Stimulated activated CD4-positive, alpha-beta T cell treated with anti-CD3 and anti-CD28 coated beads, Interleukin-4, amount 100 ng/mL, for 24 hours (primary cell): ENCODE data around the gene MISP3.
A peak's percentile ranks its signal among the peaks of the same experiment; 100 is the strongest.

ENCODE experiments used
- DNase-seq: peaks from one replicate; pipeline ENCODE4 v3.0.0-alpha.2; 2020

Gene MISP3

DNA sequence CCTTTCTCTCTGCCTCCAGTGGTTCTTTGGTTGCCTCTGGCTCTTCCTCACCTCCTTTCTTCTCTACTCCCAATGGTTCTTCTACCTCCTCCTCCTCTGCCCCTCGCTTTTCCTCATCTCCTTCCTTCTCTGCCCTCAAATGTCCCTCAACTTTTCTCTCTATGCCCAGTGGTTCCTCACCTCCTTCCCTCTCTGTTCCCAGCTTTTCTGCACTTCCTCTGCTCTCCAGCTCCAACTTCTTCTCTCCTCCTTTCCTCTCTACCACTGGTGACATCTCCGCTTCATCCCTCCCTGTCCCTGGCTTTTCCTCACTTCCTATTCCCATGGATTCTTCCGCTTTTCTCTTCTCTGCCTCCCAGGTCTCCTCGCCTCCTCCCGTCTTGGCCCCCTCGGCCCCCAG is 18.5 kb upstream of the MISP3 start:
- DNase-seq, result no peak

DNA sequence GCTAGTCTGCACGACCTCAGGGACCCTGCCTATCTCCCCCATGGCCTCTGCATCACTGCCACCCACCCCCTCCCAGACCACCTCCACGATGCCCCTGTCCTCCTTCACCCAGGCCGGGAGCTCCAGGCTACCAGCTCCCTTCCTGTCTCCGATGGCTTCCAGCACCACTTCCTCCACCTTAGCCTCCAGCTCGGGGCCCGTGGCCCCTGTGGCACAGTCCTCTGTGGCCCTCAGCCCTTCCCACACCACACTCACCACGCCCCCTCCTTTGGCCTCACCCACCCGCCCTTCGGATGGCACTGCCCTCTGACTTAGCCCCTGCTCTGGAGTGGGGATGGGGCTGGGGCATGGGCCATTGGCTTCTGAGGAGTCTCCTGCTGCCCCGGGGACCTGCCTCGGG is 17.9 kb upstream of the MISP3 start:
- DNase-seq, result no peak

DNA sequence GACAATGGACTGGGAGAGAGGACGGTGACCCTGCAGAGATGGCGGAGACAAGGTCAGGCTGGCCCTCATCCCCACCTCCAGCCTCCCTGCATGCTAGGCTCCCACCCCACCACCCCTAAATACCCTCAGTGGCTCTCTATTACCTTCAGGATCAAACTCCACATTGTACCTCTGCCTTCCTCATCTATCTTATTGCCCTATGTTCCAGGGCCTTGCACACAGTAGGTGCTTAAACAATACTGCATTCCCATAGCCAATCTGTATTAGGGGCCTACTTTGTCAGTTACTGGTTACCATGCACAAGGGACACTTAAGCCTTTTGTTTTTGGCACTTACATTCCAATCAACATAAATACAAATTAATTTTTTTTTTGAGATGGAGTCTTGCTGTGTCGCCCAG is 17.2 kb upstream of the MISP3 start:
- DNase-seq, result no peak

DNA sequence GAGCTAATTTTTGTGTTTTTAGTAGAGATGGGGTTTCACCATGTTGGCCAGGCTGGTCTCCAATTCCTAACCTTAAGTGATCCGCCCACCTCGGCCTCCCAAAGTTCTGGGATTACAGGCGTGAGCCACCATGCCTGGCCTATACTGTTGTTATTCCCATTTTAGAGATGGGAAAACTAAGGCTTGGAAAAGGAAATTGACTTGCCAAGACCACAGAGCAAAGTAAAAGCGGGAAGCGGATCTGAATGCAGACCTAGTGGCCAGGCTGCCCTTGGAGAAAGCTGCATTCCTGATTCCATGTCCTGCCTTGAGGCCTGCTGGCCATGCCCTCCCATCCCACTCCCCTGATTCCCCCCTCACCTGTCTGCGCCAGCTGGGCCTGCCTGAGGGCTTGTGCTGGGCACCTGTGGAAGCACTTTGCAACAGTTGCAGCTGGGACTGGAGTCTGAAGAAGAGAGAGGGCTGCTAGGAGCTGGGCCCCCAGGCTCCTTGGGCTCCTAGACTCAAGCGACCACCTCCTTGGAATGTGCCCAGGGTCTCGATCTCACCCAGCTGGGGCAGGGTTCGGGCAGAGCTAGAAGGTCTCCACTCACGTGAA is 16.4 kb upstream of the MISP3 start:
- DNase-seq, result no peak

DNA sequence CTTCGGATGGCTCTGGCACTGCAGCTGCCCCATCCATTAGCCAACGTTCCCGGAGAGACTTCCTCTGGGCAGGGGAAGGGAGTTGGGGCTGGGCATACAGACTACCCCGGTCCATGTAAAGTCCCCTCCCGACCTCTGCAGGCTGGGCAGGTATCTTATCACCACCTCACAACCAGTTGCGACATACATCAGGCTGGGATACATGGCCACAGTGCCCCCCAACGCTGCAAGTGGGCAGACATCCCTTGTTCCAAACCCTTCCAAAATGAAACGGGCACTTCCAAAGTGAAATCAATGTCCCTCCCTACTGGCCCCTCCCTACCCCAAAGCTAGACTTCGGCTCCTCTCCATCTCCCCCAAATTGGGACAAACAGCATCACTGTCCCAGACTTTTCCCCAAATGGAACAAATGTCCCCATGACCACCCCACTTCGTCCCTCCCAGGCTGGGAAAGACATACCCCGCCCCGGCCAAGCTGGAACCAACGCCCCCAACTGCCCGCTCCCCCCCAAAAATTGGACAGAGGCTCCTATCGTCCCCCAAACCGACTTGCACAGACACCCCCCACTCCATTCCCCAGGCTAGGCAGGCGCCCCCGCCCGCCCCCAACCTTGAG is 15.7 kb upstream of the MISP3 start:
- no peak for DNase-seq

DNA sequence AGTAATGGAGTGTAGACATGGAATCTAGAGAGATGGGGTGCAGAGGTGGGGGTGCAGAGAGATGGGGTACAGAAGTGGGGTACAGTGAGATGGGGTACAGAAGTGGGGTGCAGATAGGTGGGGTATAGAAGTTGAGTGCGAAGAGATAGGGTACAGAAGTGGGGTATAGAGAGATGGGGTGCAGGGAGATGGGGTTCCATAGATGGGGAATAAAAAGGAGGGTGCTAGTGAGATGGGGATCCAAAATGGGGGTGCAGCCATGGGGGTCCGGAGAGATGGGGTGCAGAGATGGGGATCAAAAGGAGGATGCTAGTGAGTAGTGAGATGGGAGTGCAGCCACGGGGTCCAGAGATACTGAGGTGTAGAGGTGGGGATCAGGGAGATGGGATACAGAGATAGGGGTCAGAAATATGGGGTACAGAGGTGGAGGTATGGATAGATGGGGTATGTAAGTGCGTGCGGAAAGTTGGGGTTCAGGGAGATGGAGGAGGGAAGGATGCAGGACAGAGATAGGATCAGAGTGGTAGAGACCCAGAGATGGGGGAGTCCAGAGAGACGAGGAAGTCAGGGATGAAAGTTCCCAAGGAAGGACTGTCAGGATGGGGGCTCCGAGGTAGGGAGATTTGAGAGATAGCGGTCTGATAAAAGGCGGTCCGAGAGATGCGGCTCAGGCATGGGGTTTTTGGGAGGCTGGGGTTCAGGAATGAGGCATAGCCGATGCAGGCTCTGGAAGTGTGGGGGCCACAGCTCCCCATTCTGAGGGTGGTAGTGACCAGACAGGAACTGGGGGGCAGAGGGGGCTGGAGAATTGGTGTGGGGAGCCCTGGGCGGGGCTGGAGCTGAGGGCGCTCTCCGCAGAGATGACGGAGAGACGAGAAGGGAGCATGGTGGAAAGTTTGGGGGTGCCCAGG is 14.1 kb upstream of the MISP3 start:
- no peak for DNase-seq

DNA sequence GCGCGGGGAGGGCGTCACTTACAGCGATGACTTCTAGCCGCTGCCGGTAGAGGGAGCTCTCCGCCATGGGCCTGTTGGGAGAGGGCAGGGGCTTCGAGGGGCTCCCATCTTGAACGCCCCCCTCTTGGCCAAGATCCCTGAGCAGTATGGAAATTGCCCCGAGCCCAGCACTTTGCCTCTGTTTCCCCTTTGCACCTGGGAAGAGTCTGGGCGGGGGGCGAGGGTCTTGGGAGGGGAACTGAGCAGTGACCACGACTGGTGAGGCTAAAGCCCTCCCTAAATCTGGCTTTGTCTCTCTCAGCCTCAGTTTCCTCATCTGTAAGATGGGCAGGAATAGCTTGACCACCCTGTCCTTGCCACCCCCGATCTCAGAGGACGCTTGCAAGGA is 13.5 kb upstream of the MISP3 start:
- peak; percentile 52 for DNase-seq

DNA sequence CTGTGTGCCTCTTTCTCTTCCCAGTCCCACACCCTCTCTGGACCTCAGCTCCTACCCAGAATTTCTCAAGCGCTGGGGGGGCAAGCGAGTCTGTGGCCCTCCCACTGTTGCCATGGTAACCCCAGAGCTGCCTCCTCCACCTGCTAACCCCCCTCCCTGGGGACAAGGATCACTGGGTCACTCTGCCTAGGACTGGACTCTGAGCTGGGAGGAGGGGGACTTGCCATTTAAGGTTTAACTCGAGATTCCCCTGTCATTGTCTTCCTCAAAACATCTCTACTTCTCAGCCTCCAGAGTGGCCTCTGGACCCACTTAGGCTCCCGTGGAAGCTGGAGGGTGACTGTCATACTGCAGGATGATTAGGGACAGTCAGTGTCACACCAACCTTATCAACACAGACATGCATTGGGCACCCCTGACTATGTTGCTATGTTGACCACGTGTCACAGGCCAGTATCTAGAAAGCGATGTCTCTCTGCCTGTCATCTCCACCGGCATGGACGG is 12.9 kb upstream of the MISP3 start:
- no peak for DNase-seq

DNA sequence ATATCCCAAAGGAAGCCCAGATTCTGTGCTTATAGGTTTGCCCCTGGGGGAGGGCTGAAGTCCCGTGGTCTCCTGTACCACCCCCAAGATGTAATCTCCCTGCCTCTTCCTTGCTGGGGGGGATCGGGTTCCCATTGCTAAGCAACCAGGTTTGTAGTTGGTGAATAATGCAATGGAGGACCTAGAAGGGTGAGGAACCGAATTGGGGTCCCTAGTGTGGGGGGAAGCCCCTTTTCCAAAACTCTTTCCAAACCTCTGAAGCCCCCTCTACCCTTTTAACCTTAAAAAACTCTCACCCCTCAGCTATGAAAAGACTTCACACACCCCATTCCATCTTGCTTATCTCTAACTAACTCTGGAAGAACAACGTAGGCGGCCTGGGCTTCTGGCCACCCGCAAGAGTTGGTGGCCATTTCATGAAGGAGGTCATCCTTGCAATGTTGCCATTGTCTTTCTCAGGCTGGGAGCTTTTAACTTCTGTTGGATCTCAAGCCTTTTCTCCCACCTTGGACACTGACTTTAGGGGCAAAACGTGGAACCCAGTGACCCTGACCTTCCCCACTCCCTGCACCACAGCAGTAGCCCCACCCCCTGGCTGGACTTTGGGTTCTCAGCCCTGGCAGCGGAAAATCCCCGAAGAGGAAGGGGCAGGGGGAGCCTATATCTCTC is 11.4 kb upstream of the MISP3 start:
- no peak for DNase-seq

DNA sequence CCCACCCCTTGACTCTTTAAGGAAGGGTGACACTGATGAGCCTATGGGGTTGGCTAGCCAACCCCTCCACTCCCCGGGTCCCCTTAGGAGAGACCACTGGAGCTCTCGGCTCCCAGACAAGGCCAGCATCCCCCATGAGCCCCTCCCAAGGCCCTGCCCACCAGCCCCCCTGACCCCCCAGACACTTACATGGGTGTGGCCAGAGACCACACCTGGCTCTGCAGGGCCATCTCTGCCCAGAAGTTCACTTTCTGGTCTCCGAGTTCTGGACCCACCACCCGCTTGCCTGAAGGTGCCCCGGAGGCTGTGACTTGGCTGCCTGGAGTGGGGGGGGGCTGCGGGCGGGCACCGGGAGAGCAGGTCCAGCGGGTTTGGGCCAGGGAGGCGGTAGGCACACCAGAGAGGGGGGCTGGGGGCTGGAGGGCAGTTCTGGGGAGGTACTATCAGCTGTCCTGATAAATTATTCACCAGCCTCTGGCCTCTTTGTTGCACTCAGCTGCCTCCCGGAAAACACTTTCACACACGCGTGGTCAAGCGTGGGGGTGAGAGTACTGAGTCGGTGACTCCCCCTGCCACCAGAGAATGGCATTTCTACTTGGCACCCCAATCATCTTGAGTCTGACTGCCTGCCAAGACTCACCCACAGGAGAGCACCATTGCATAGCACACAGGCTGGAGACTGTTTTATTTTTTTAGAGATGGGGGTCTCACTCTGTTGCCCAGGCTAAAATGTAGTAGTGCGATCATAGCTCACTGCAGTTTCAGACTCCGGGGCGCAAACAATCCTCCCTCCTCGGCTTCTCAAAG is 10.6 kb upstream of the MISP3 start, which contains the start of gene PALM3:
PALM3 (minus strand) TSS at position 326 of the 807 bp plus-strand sequence; CDS start at position 230, 96 bp downstream.
- DNase-seq, result no peak

DNA sequence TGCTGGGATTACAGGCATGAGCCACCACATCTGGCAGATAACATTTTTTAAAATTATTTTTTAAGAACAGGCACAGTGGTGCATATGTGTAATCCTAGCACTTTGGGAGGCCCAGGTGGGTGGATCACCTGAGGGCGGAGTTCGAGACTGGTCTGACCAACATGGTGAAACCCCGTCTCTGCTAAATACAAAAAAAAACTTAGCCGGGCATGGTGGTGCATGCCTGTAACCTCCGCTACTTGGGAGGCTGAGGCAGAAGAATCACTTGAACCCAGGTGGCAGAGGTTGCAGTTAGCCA is 10.1 kb upstream of the MISP3 start:
- DNase-seq, result no peak

DNA sequence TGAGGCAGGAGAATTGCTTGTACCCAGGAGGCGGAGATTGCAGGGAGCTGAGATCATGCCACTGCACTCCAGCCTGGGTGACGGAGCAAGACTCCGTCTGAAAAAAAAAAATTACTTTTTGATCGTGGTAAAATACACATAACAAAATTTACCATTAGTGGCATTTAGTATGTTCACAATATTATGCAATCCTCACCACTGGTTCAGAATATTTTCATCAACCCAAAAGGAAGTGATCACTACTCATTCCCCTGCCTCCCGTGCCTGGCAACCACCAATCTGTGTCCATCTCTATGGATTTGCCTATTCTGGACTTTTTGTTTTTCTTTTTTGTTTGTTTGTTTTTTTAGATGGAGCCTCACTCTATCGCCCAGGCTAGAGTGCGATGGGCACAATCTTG is 9.5 kb upstream of the MISP3 start:
- no peak for DNase-seq

DNA sequence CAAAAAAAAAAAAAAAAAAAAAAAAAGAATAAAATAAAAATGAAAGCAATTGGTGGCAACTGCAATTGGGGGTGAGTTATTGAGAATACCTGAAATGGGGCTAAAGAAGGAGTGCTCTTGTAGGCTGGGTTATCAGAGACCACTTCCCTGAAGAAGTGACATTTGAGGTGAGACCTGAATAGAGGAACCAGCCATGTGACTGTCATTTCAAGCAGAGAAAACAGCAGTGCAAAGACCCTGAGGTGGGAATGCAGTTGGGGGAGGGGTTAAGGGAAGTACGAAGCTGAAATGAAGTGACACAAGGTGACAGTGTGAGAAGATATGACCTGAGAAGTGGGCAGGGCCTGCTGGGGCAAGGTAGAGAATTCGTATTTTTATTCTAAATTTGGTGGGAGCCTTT is 6.5 kb upstream of the MISP3 start:
- no peak for DNase-seq

DNA sequence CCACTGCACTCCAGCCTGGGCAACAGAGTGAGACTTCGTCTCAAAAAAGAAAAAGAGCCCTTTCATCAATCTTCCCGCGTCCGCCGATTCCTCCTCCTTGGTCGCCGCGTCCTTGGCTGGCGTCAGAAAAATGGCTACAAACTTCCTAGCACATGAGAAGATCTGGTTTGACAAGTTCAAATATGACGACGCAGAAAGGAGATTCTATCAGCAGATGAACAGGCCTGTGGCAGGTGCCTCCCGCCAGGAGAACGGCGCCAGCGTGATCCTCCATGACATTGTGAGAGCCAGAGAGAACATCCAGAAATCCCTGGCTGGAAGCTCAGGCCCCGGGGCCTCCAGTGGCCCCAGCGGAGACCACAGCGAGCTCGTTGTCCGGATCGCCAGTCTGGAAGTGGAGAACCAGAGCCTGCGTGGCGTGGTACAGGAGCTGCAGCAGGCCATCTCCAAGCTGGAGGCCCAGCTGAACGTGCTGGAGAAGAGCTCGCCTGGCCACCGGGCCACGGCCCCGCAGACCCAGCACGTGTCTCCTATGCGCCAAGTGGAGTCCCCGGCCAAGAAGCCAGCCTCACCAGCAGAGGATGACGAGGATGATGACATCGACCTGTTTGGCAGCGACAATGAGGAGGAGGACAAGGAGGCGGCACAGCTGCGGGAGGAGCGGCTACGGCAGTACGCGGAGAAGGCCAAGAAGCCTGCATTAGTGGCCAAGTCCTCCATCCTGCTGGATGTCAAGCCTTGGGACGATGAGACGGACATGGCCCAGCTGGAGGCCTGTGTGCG is 2.1 kb upstream of the MISP3 start:
- DNase-seq, result no peak

DNA sequence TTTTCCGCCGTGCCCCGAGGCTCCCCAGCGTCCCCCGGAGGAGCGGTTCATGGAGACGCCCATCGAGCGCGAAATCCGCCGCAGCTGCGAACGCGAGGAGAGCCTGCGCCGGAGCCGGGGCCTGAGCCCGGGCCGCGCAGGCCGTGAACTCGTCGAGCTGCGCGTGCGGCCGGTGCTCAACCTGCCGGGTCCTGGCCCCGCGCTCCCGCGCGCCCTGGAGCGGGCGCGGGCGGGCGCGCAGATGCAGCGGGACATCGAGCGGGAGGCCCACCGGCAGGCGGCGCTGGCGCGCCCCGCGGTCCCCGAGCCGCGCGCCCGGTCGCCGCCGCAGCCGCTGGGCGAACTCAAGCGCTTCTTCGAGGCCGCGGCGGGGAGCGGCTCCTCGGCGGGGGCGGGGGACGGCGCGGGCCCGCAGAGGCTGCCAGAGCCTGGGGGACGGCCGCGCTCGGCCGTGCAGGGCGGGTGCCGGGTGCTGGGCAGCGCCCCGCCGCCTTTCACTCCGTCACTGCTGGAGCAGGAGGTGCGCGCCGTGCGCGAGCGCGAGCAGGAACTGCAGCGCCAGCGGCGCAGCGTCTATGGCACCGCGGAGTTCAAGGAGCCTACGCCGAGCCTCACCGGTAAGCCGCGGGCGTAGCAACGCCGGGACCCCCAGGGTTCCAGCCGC is 807 bp downstream of the MISP3 start:
- peak; percentile 72 for DNase-seq

DNA sequence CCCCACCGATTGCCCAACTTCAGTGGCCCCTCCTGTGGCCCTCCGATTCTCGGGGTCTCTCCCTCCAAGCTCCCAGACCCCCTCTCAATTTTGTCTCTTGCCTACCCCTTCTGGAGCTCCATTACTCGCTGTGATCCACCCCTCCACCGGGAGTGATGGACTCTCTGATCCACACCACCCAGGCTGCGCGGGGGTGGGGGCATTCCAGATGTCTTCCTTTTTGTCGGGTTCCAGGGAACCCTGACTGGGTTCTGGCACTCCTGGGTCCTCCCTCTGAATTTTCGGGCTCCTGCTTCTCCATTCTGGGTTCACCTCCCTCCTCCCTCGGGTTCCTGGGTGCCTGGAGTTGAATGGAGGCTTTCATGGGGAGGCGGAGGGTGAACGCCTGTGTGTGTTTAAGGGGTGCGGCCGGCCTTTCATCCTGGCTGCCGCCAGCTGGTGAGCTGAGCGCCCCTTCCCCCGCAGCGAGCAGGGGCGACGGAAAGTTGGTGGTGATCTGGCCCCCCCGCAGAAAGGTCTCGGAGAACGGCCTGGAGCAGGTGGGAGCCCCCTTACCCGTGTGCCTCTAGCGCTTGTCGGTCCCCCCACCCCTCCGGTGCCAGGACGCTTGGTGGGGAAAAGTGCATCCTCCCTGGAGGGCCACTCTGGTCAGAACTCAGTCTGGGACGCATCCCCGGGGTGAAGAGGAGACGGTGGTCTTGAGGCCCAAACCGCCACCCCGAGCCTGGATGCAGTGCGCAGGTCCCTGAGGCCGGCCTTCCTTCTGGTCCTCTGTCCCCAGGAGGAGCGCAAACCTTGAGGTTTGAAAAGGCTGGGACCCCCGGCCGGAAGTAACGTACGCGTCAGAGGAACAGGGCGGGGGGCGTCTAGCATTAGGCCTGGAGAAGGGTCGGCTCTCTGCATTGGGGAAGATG is 1.6 kb downstream of the MISP3 start:
- DNase-seq, result peak; percentile 30

DNA sequence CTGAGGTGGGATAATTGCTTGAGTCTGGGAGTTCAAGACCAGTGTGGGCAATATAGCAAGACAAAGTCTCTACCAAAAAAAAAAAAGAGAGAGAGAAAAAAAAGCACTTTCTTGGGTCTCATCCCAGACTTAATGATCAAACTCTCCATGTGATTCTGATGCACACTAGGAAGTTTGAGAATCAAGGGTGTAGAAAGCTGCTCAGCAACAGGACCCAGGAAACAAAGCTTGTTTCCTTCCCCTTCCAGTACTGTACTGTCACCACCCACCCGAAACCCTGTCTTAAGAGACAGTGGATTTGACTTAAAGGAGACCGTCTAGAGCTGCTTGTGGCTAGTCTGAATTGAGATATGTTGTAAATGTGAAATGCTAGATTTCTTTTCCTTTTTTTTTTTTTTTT is 5.8 kb downstream of the MISP3 start:
- DNase-seq, result no peak

DNA sequence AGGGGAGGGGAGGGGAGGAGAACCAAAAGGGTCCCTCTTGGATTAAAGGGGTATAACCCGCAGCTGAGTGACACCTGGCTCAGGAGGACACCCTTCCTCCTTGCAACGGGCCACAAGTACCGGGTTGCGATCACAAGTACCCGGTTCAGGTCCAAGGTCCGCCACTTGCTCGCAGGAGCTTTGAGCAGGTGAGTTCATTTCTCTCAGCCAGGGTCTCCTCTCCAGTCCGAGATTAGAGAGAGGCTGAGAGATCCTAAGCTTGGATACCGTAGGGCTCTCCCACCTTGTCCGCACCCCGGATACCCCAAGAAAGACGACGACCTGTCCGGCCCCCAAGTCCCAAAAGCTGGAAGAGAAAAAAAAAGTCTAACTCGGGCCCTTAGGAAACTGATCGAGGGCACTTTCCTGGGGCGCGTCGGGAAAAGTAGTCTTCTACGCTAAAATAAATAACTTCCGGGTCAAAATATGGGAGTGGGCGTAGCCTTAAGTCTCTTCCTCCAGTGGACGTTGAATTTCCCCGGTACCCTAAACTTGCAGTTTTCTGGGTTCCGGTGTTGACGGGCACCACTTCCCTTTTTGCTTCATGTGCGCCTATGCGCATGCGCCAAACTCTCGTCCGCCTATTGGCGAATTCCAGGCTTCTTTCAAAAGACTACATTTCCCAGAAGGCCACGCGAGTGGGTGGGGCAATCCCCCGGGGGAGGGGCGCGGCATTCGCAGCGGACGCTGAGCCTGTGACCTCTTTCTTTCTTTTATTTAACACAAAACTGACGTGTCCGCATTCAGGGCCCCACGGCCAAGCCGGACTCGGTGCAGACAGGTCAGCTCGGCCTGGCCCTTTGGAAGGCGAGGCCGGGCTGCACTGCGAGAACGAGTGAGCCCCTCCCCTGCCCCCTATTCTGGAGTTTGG is 8.6 kb downstream of the MISP3 start:
- peak; percentile 100 for DNase-seq
